HG03025 (cell line): ENCODE data around the gene MXI1.
A peak's percentile ranks its signal among the peaks of the same experiment; 100 is the strongest.

Experiments used
- ATAC-seq: cut with Tn5 transposase; IDR thresholded peaks from one replicate; pipeline ENCODE4 v1.9.1; 2021; ENCODE audit warnings: mild to moderate bottlenecking, moderate library complexity; ENCODE audit not compliant: unreplicated experiment, low FRiP score

MXI1 gene

GRCh38 chr10:110214371-110214826 is 7.0 kb downstream of the MXI1 start:
- ATAC-seq, result no peak

- ATAC-seq, result no peak
These were observed 8.1 kb downstream of the MXI1 start for GRCh38 chr10:110215286-110216170.

DNA sequence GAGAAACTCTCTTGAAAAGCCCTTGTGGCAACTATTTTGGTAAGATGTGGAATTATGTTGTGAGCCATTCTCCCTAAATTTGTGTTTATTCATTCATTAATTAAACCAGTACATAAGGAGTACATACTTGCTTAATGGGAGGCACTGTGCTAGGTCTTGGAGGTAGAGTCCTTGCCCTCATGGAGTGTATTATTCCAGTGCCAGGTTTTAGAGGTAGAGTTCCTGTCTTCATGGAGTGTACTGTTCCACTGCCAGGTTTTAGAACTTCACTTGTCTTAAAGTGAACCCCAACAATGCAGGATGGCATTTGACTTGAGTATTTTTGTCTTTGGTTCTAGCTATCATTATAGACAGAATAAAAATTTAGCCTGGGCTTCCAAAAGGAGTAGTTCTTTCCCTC is 8.8 kb downstream of the MXI1 start:
- no peak for ATAC-seq

- ATAC-seq, result no peak
These were observed 9.7 kb downstream of the MXI1 start for GRCh38 chr10:110216942-110217661.

- no peak for ATAC-seq
These were observed 10.2 kb downstream of the MXI1 start for GRCh38 chr10:110217662-110218008.

DNA sequence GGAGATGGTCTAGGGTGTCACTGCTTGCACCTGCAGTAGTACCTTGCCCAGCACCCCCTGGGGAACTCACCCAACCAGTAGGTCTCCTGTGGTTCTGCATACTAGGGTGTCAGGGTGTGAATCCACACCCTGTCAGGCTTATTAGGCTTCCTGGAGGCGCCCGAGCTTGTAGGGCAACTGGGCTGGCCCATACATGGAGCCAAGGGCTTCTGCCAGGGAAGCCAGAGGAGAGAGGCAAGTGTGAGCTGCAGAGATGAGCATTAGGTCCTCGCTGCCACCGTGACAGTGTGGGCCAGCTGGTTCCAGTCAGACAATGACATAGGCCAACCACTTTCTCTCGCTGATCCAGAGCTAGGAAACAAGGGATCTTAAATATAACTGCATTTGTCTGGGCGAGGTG is 11.2 kb downstream of the MXI1 start:
- ATAC-seq, result no peak

DNA sequence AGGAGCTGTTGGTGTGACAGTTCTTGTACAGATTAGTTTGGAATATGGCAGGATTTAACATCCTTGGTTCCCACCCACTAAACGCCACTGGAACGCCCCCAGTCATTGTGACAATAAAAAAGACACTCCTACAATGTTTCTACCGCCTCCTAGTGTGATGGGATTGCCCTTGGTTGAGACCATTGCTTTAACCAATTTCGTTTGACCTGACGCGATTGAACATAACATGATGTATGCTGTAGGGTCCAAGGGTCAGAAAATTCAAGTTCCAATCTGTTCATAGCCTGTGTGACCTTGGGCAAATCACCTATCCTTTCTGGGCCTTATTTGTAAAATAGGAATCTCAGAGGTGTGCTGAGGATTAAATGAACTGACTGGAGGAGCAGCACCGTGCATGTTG is 12.5 kb downstream of the MXI1 start:
- ATAC-seq, result no peak

DNA sequence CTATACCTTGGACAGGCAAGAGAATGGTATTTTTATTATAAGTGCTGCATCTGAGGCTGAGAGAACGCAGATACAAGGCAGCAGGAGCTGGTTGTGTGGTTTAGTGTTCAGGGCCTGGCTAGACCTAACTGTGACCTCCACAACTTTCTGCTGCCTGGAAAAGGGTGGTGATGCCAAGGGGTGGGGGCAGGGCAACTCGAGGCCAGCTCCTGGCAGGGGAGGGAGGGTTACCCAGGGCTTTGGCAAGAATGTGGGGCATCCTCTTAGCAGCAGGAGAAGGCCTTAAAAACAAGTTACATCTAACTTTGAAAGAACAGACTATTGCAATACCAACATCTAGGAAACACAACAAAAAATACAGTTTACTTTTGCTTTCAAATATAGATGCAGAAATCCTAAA is 13.0 kb downstream of the MXI1 start:
- no peak for ATAC-seq

DNA sequence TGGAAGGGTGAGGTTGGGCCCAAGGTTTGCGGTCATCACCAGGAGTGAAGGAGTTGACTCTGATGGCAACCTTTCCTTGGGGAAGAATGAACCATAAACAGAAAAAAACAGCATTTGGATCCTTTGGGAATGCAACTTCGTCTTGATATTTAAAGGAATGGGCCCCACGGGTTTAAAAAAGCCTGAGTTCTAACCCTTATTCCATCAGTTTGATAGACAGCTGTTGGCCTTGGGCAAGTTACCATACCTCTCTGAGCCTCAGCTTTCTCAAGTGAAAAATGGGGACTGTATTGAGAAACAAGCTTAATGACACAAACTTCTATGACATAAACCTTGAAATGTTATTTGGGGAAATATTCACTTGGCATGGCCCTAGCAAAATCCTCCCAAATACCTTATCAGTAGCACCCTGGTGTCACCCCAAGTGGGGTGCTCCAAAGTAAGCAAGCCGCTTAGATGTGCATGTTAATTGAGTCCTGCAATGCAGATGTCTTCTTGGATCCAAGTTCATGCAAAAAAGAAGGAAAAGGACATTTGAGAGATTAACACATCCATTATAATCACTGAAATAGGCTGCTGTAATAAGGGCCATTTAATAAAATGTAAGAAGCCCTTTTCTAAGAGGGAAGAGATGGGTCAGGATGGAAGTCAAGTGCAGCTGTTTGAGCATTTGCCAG is 13.8 kb downstream of the MXI1 start:
- no peak for ATAC-seq

DNA sequence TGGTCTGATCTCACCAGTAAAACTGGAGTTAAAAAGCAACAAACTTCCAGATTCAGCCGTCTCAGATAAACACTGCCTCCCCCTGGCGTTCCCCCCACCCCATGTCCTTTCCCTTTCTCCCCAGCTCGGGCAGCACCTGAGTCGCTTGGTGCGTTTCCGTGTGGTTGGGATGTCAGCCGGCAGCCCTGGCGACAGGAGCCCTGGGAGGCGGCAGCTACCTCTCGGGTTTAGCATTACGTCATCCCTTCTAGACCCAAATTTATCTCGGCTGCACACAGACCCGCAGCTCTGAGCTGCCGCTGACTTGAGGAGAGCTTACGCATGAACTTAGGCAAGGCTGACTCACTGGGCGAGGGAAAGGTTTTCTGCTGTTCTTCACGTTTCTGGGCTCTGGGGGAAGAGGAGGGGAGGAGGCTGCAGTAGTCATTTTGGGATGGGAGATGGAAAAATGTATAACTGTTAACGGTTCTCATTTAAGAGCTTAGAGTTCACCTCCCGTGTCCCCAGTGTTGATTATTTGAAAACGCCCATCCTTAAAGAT is 14.4 kb downstream of the MXI1 start:
- peak; percentile 42 for ATAC-seq

DNA sequence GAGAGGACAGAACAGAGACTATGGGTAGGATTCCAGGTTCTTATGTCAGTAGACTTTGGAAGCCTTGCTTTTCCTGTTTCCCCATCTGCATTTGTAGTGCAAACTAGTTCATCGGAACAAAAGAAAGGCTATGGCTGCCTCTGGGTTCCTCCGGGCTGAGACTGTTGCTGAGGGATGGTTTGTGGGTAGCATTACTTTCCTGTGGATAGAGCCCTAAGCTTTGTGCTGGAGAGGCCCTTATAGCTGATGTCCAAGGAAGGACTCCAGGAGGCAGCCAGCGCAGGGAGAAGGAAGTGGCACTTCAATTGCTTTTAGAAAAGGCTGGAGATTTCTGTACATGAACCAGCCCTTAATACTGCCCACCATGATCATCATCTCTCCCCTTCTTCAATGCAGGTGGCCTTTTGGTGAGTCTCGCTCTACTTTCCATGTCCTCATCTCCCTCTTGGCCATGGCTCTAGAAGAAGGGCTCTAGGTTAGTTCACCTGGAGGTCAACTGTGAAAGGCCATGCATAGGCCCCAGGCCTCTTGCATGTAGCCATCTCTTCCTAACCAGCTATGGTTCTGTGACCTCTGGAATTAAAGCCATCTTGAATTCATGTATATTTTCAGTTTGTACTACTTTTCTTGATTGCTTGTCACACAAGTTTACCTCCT is 15.4 kb downstream of the MXI1 start:
- no peak for ATAC-seq

DNA sequence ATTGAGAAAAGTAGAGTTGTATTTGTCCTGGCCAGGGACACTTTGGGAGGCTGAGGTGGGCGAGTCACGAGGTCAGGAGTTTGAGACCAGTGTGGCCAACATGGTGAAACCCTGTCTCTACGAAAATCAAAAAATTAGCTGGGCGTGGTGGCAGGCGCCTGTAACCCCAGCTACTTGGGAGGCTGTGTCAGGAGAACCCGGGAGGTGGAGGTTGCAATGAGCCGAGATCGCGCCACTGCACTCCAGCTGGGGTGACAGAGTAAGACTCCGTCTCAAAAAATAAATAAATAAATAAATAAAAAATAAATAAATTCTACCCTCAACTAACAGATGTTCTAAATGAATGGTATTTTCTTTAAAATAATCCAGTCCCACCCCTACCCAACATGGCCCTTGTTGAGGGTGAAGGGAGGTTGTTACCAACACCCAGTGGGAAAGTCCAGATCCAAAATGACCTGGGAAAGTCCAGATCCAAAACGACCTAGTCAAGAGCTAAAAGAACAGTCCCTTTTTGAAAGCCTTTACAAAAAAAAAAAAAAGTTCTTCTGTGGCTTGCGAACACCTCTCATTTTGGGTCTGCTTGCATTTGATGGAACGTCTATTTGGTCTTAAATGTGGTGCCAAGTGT is 16.0 kb downstream of the MXI1 start:
- ATAC-seq, result no peak

DNA sequence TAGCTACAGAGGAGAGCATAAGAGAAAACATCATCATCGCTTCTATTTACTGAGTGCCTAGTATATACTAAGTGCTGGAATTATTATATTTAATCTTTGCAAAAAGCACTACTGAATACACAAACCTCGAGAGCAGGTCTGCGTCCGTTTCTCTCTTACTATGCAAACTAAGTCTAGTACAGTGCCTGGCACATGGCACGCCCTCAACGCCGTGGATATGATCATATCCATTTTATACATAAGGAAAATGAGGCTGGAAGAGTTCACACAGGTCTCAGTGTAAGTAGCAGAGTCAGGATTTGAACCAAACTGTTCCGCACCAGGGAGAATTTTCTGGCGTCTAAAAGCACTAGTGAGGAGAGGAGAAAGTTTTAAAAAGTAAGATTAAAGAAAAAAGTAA is 17.6 kb downstream of the MXI1 start:
- ATAC-seq, result no peak

- ATAC-seq, result peak; percentile 10
These were observed 18.0 kb downstream of the MXI1 start for GRCh38 chr10:110225441-110225755.

DNA sequence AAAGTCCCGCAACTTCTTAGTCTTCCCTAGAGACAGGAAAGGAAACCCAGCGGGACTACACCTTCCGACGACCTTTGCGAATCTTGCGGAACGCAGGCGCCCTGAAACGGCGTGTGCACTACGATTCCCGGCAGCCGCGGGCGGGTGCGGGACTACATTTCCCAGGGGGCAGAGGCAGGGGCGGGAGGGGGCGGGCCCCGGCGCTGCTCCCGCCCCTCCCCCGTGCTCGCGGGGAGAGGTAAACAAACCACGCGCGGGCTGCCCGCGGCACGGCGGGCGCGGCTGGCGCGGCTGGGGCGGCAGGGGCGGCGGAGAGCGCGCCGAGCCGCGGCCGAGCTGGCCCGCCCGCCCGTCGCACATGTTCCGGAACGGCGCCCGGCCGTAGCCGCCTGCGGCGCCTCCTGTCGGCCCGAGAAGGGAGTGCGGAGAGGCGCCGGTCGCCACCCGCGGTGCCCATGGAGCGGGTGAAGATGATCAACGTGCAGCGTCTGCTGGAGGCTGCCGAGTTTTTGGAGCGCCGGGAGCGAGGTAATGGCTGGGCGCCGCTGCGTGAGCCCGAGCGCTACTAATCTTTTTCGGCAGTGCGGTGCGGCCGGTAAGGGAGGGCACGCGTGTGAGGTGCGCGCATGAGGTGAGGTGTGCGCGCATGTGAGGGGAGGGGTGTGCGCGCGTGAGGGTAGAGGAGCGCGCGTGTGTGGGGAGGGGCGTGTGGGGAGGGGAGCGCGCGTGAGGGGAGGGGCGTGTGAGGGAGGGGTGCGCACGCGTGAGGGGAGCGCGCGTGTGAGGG is 18.5 kb downstream of the MXI1 start:
- peak; percentile 73 for ATAC-seq

GRCh38 chr10:110226543-110226925 is 19.1 kb downstream of the MXI1 start:
- no peak for ATAC-seq

GRCh38 chr10:110226926-110227641 is 19.7 kb downstream of the MXI1 start:
- no peak for ATAC-seq

DNA sequence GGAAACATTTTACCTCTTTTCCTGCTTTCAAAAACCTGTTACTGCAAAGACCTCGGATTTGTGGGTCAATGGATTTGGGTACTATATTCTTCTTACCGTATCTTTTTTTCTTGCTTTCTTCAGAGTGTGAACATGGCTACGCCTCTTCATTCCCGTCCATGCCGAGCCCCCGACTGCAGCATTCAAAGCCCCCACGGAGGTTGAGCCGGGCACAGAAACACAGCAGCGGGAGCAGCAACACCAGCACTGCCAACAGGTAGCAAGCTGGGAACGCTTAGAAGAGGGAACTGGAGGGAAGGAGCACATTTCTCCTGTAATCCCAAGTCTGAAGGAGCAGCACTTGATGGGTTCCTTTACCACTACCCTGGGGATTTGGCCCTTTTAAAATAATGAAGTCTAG is 20.7 kb downstream of the MXI1 start:
- ATAC-seq, result no peak

DNA sequence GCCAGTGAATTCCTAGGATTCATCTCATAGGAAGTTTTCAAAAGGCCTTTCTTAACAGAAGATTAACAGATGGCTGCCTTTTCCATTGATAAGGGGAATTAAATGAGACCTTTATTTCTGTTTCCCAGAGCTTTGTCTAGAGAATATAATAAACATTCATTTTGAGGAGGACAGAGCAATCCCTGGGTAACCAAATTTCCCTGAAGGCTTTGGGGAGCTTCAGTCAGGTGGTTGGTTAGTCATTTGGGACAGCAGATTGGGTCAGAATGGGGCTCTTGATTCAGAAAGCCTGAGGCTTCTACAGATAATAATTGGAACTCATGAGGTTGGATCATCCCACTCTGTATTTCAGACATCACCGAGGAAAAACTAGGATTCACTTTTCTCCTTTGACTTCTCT is 21.8 kb downstream of the MXI1 start:
- ATAC-seq, result no peak
